Activated CD4-positive, alpha-beta T cell treated with anti-CD3 and anti-CD28 coated beads for 1 hour (primary cell): ENCODE results near the gene CCDC78.
"Not testable (repeated sequence)": the region's sequence is repeated elsewhere in the genome, so short reads cannot be mapped to it uniquely, and the experiment has no call there.

ENCODE experiments used
- DNase-seq: peaks from one replicate; pipeline ENCODE4 v3.0.0-alpha.2; 2020

Gene CCDC78

DNA sequence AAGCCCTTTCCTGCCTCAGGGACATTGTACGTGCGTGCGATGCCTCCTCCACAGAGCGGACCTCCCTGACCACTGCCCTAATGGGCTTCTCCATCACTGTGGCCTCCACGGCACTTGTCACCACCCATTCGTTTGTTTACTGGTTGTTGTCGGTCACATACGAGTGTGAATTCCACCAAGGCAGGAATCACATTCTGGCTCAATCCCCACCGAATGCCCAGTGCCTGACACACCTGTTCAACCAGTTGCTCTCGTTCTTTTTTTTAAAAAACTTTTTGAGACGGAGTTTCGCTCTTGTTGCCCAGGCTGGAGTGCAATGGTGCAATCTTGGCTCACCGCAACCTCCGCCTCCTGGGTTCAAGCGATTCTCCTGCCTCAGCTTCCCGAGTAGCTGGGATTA lies 35.0 kb downstream of the CCDC78 start:
- DNase-seq, result not testable (repeated sequence)

DNA sequence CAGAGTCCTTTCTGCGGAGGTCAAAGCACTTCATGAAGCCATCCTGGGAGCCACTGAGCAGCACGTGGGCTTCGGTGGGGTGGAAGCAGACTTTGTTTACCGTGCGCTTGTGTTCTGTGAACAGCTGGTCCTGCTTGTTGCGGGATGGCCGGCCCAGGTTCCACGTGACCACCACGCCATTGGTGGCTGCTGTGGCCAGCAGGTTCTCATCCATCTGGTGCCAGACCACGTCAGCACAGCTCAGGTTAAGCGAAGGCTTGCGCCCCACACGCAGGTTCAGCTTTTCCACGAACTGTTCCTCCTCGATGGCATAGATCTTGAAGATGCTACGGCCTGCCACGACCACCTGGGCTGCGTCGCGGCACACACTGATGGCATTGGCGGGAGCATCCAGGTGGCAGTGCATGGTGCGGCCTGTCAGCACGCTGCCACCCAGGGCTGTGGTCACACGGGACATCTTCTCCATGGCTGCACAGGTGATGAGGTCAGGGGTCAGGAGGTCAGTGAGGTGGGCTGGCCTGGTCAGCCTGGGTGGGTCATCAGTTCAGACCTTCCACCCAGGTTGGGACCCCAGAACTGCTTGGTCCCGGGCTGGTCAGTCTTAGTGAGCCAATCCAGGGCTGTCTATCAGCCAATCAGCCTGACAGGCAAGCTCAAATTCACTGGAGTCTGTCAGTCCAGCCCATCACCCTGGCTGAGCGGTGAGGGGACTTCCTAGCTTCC lies 36.9 kb downstream of the CCDC78 start:
- no peak for DNase-seq

DNA sequence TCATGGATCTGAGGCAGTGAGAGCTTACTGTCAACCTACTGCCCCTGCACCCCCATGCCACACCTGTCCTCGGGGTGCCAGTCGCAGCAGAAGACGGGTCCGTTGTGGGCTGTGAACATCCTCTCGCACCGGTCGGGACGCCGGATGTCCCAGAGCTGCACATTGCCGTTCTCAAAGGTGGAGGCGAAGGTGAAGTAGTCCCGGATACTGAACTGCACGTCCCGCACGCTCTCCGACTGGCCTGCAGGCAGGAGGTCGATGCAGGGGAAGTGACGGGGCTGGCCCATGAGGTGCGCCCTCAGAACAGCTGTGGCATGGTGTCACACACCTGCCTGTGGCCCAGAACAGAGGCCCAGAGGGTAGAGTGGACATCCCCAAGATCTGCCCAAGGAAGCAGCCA lies 38.7 kb downstream of the CCDC78 start:
- no peak for DNase-seq

DNA sequence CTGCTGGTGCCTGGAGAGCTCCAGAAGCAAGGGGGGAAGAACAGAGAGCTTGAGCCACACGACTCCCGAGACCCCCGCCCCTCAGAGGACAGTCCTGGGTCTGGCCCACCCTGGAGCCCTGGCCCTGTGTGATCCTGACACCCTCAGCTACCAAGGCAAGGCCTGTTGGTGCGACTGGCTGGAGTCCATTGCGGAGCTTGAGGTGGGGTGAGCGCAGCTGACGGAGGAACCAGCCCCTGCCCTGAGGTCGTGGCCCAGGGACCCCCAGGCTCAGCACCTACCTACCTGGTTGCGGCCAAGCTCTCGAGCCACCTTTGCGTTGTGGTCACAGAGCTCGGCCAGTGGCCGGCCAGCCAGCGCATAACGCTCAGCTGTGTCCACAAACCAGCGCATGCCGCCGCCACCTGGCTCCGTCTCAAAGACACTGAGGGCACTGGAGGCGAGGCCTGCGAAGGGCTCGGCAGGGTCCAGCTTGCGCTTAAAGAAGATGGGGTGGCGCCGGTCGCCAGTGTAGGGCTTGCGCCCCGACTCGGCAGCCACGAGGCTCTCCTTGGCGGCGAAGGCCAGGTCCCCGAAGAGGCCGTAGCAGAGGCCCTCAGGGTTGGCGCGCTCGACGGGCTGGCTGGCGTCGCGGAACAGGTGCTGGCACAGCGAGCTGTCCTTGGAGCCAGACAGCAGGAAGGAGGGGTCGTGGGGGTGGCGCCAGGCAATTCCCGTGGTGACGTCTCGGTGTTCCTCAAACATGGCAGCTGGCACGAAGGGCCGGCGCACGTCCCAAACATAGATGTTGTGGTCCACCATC lies 39.6 kb downstream of the CCDC78 start:
- no peak for DNase-seq

DNA sequence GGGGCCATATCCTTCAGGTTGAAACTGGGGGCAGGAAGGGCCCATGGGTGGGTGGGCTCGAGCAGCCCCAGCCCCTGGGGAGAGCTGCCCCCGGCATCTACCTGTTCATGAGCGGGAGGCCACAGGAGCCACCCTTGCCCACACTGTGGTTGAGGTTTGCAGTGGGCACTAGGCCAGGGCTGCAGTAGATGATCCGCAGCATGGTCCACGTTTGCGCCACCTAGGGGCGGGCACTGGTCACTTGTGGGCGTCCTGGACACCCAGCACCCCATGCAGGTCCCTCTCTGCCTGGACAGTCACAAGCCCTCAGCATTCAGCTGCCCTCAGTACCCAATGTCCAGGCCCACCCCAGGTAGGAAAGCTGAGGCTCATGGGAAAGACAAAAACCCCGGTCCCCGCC lies 40.3 kb downstream of the CCDC78 start:
- DNase-seq, result no peak

DNA sequence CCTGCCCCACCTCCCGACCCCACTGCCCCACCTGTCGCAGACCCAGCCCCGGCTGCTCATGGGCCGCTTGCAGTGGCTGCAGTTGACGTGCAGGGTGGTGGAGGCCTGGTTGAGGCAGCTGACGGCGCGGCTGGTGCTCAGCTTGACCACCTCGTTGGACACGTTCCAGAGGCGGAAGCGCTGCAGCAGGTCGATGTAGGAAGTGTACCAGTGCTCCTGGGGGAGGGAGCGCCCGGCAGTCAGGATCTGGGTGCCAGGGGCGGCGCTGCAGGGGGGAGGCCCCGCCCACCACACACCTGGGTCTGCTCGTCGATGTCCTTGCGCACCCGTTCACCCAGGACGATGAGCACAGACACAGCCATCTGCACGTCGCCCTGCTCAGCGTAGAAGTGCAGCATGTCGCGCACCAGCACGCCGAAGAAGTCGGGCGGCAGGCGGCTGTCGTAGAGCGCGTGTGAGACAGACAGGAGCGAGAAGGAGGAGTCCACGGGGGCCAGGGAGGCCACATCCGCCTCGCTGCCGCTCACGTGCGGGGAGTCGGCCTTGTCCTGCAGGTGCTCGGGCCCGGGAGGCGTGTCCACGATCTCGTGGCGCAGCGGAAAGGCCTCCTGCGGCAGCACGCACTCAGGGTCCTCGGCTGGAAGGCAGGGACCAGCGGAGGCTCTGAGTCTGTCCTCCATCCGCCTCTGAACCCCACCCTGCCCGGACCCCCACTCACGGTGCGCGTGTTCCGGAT lies 41.1 kb downstream of the CCDC78 start:
- DNase-seq, result no peak

DNA sequence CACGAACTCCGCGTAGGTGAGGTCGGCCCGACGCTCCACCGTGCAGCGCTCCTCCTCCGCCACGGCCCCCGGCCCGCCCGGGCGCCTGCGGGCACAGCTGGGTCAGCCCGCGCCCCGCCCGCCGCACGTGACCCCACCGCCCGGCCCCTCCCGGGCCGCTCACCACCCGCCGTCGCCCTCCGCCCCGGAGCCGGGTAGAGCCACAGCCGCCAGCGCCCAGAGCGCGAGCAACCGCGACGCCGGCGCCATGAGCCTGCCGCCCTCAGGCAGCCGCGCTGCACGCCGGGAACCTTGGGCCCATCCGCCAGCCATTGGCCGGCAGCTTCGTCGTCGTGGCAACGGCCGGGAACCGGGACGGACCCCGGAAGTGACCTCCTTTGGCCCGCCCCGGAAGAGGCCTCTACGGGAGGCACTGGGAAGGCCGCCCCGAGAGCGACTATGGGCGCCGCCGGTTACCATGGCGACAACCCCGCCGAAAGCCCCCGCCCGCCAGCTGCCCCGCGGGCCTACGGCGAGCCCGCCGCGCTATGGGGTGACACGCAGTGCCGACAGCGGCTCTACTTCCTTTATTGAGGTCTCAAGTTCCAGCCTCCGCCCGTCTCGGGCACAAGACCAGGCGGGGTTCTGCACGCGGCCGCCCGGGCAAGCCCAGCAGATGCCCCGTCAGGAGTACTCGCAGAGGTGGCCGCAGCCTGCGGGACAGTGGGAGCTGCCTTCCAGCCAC lies 42.0 kb downstream of the CCDC78 start, which contains the start of gene JMJD8:
Gene JMJD8 (minus strand): TSS at position 264 of the 724 bp plus-strand sequence. CDS start 15 bp downstream, at position 249.
- DNase-seq, result peak; percentile 94

DNA sequence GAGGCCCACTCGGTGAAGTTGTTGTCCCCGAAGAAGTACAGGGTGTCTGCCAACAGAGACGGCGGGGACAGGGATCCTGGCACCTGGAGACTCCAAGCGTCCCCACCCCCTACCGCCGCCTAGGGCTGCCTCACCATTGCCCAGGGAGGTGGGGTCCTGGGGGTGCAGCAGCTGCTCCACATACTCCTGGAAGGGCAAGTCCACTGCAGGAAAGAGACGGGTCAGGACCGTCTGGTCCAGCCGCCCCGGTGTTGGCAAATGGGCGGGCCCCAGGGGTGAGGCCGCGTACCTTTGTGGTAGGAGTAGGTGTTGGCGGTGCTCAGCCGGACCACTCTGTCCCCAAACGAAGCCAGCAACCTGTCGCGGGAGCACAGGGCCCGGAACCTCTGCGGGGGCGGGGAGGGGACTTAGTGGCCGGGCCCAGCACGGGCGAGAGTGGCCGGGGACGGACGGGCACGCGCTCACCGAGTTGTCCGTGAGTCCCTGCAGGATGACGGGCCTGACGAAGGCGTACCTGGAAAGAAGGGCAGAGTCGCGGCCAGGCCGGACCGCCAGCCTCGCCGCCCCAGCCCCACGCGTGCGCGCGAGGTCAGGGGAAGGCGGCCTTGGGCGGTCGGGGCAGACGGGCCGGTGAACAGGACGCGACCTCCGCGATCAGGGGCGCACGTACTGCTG lies 42.7 kb downstream of the CCDC78 start:
- no peak for DNase-seq

DNA sequence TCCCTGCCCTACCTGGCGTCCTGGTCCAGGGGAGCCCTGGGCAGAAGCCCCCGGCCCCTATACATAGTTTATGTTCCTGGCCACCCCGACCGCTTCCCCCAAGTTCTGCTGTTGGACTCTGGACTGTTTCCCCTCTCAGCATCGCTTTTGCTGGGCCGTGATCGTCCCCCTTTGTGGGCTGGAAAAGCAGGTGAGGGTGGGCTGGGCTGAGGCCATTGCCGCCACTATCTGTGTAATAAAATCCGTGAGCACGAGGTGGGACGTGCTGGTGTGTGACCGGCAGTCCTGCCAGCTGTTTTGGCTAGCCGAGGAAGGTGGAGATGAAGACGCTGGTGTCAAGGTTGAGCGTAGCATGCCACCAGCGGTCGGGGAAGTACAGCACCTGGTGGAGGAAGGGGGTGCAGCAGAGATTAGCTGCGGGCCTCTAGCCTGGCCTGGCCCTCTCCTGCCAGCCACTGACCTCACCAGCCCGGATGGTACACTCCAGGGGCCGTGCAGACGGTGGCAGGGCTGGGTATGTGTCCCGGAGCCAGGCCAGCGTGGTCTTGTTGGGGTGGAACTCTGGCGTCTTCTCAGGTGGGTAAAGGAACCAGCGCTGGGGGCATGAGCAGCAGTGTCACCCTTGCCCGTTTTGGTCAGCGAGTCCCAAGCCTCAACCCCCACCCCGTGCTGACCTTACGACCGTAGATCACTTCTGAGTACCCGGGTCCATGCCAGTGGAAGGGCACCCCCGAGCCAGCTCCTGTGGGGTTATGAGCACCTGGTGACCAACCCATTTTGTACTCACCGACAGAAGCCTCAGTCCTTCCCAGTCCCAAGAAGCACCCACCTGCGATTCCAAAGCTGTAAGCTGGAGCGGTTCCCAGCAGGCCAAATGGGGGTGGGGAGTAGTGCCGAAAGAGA lies 43.5 kb downstream of the CCDC78 start:
- DNase-seq, result no peak

DNA sequence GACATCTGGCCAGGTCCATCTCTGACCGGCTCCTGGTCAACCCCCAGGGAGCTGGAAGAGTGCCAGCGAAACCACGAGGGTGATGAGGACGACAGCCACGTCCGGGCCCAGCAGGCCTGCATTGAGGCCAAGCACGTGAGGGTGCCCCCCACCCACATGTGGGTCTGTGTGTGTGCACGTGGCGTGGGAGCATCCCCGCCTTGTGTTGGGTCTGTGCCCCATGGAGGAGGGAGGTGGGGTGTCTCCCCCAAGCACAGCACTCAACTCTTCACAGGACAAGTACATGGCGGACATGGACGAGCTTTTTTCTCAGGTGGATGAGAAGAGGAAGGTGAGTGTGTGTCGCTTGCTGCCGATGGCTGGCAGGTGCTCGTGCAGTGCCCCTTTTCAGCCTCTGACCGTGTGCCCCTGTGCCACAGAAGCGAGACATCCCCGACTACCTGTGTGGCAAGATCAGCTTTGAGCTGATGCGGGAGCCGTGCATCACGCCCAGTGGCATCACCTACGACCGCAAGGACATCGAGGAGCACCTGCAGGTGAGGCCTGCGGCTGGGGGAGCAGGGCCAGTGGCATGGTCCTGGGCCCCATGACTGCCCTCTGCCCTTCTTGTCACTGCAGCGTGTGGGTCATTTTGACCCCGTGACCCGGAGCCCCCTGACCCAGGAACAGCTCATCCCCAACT lies 44.4 kb downstream of the CCDC78 start:
- DNase-seq, result no peak

DNA sequence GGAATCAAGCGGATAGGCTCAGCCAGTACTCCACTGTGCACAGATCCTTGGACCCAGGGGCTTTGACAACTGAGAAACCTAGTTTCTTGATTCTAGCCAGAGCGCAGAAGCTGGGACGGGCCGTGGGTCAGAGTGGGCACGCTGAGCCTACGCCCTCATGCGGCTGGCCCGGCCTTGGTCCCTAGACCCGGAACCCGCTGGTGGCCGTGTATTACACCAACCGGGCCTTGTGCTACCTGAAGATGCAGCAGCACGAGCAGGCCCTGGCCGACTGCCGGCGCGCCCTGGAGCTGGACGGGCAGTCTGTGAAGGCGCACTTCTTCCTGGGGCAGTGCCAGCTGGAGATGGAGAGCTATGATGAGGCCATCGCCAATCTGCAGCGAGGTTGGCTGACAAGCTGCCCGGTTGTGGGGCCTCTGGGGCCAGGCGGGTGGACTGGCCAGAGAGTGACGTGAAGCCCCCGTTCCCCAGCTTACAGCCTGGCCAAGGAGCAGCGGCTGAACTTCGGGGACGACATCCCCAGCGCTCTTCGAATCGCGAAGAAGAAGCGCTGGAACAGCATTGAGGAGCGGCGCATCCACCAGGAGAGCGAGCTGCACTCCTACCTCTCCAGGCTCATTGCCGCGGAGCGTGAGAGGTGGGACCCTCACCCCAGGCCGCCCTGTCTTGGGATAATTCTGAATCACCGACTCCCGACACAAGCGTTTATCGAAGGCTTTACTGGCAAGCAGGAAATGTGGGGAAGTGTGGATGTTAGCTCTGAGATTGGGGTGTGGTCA lies 45.1 kb downstream of the CCDC78 start:
- no peak for DNase-seq

DNA sequence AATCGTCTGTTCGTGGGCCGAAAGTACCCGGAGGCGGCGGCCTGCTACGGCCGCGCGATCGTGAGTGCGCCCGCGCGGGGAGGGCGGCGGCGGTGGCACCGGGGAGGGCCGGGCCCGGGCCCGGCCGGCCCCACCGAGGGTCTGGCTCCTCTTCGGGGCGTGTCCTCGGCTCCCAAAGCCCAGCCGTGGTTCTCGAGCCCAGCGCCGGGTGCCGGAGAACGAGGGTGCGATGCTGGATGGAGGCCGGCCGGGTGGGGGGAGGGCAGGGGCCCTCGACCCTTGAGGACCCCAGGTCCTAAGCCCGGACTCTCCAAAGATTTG lies 45.7 kb downstream of the CCDC78 start:
- no peak for DNase-seq

DNA sequence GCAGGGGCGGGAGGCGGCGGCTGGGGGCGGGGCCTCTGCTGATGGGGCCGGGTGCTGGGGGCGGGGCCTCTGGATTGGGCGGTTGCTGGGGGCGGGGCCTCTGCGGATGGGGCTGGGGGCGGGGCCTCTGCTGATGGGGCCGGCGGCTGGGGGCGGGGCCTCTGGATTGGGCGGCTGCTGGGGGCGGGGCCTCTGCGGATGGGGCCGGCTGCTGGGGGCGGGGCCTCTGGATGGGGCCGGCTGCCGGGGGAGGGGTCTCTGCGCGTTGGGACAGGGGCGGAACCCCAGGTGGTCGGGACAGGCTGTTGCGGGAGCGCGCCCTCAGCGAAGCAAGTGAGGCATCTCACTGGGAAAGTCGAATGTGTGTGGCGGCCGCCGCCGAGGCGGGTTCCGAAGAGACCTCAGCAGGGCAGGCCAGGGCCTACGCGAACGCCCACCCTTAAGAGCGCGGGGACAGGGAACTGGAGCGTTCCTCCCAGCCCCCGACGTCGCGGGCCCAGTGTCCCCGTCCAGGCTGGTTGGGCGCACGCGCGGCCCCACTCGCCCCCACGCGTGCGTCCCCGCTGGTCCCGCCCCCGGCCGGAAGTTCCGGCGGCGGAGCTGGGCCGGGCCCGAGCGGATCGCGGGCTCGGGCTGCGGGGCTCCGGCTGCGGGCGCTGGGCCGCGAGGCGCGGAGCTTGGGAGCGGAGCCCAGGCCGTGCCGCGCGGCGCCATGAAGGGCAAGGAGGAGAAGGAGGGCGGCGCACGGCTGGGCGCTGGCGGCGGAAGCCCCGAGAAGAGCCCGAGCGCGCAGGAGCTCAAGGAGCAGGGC lies 46.2 kb downstream of the CCDC78 start, which contains the start of gene STUB1:
Gene STUB1 (plus strand): TSS at position 597 of the 811 bp plus-strand sequence. CDS start 116 bp downstream, at position 713.
- DNase-seq, result peak; percentile 82

DNA sequence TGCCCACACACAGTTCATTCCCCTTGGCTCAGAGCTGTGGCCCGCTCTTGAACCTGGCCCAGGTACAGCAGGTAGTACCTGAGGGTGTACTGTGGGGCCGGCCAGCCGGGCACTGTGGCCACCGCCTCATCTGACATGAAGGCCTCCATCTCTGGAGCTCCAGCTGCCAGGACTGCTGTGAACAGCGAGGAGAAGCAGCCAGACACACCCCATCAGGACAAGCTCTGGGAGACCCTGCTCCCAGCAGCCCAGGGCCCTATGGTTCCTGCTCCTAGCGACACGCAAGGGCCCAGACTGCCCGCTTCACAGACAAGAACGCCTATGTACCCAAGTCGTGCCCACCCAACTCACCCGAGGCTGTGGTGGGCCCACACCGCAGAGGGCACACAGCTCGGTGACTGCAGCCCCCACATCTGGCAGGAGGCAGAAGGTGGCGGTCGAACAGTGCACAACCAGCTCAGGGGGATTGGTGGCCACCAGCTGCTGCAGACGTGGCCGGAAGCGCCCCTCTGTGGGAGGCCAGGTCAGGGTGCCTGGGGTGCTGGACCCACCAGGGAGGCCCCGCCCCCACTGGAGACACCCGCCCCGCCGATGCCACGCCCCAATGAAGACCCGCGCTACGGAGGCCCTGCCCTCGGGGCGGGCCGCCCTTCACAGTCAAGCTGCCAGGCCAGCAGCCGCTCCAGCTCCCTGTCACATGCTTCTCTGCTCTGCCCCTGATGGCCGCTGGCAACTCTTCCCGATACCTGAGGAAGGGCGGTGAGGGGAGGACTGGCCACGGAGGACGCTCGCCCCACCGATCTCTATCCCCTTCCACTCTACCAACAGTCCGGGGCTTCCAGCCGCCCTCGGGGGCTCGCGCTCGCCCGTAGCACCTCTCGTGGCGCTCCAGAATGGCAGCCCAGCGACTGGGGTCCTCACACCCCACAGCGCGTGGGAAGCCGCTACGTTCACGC lies 47.1 kb downstream of the CCDC78 start:
- no peak for DNase-seq

DNA sequence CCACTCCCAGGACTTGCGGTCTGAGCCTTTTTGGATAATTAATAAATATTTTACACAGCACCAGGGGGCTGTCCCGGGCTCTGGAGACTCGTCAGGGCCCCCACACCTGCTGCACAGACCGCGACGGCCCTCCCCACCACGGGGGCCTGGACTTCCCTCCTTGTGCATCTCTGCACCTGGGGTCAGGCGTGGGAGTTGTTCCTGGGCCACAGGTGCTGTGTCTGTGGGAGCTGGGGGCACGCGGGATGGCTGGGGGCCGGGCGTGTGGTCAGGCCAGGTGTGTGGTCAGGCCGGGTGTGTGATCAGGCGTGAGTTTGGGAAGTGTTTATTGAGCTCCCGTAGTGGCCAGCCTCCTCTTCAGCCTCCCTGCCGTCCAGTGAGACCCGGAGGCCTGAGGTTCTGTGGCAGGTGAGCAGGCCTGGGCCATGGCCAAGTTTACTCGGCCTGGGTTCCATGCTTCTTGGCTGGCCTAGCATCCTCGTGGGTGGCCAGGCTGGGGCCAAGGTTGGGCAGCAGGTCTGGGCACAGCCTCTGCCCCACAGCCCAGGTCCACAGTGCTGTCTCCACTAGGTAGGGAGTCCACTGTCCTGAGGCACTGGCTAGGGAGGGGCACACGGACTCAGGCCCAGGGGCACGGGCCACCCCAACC lies 47.9 kb downstream of the CCDC78 start:
- no peak for DNase-seq

DNA sequence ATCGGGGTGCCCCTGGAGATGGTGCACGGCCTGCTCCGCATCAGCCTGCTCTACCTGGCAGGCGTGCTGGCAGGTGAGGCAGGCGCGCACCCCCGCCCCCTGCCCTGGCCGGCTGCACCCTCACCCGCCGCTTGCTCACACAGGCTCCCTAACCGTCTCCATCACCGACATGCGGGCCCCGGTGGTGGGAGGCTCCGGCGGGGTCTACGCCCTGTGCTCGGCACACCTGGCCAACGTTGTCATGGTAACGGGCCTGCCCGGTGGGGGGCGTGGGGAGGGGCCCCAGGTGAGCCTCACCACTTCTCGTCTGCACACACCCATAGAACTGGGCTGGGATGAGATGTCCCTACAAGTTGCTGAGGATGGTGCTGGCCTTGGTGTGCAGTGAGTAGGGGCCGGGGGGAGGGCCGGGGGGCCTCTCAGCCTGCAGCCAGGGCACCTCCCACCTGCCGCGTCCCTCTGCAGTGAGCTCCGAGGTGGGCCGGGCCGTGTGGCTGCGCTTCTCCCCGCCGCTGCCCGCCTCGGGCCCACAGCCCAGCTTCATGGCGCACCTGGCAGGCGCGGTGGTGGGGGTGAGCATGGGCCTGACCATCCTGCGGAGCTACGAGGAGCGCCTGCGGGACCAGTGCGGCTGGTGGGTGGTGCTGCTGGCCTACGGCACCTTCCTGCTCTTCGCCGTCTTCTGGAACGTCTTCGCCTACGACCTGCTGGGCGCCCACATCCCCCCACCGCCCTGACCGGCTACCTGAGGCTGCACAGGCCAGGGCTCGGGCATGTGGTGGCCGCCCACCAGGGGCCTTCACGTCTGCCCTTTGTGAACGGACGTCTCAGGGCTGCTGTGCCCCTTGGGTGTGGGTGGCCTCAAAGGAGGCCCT lies 48.7 kb downstream of the CCDC78 start:
- no peak for DNase-seq
